Measurements from ENCODE around the gene CTNNA1. TPM values are rescaled to one million over a fixed set of nuclear protein-coding genes. Genes with fewer than 3 reads are reported as not detected.

Gene CTNNA1
- polyA plus RNA-seq, 1 of the 3 experiments (the other 2 are of a cell fraction): 130 TPM

DNA sequence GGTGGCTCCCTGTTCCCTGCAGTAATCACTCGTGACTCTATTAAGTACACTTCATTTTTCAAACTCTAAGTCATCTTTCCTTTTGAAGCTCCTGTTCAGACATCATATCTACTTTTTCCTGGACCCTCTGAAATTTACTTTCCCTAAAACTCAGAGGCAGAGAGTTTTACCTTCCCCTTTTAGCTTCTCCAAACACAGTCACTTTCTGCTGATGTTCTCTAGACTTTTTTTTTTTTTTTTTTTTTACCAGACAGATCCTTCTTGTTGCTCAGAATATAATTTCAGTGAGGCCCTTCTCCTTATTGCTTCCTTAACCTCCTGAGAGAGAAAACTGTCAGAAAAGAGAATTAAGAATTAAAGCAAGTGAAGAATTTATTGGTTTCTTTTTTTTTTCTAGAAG lies 208.5 kb downstream of the CTNNA1 start:
- Histone ChIP-seq H3K36me3 (replicated peaks in 1 of 2; ENCODE audit: control insufficient read depth in 1 of 2, insufficient read depth in 2 of 2, low read length in 1 of 2) (no peaks in the 10 kb centered on the region), H3K4me2 (no peak overlapping the region), H3K9me2 (no peaks in the 10 kb centered on the region), H3K27me3 (ENCODE audit: insufficient read depth) (no peaks in the 10 kb centered on the region), H3K27ac (ENCODE audit: low read depth in 2 of 2, low read length in 1 of 2) (no peak overlapping the region), H3K9ac (no peak overlapping the region), H3F3A (replicated peaks; ENCODE audit: insufficient read depth) (no peaks in the 10 kb centered on the region), H4K20me1 (ENCODE audit: insufficient read depth) (no peaks in the 10 kb centered on the region), H3K79me2 (ENCODE audit: insufficient read depth) (no peaks in the 10 kb centered on the region), H3K9me3 (no peaks in the 10 kb centered on the region), H2AFZ (ENCODE audit: low read depth) (no peak overlapping the region), H3K4me1 (ENCODE audit: control insufficient read depth in 1 of 2, insufficient read depth in 2 of 2, low read depth in 1 of 2, low read length in 1 of 2) (peaks cover 11 to 23% of the 10 kb centered on the region in 2 experiments; a peak in 2 of 4 replicates), H3K4me3 (ENCODE audit: low read depth in 2 of 2, low read length in 1 of 2) (no peak overlapping the region)
- CTCF ChIA-PET: no interaction called here
- DNase-seq: no peak
- WGBS (ENCODE audit: low lambda C conversion rate): 95% methylated on average over 1 of the region's 1 CpG
- no peak for TF ChIP-seq RAD21 (IDR thresholded peaks at IDR 0.05; ENCODE audit: low read length)
- TF ChIP-seq, protein P1, sequence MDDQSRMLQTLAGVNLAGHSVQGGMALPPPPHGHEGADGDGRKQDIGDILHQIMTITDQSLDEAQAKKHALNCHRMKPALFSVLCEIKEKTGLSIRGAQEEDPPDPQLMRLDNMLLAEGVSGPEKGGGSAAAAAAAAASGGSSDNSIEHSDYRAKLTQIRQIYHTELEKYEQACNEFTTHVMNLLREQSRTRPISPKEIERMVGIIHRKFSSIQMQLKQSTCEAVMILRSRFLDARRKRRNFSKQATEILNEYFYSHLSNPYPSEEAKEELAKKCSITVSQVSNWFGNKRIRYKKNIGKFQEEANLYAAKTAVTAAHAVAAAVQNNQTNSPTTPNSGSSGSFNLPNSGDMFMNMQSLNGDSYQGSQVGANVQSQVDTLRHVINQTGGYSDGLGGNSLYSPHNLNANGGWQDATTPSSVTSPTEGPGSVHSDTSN (IDR thresholded peaks at IDR 0.05): no peak
- no peak for TF ChIP-seq ELF1 (IDR thresholded peaks at IDR 0.05)
- no peak for TF ChIP-seq RCOR1 (IDR thresholded peaks at IDR 0.05; ENCODE audit: low read length)
- TF ChIP-seq MXI1 (IDR thresholded peaks at IDR 0.05; ENCODE audit: low read depth, low read length): no peak
- no peak for TF ChIP-seq GATA2 (CRISPR knock-in tag; IDR thresholded peaks at IDR 0.05)
- TF ChIP-seq EZH2phosphoT487 (IDR thresholded peaks at IDR 0.05; ENCODE audit: borderline replicate concordance, low read depth): no peak
- no peak for TF ChIP-seq MAX (IDR thresholded peaks at IDR 0.05; ENCODE audit: low read depth)
- no peak for TF ChIP-seq FOXJ3 (CRISPR knock-in tag; IDR thresholded peaks at IDR 0.05)
- no peak for TF ChIP-seq JUND (IDR thresholded peaks at IDR 0.05)
- no peak for TF ChIP-seq MEF2A (IDR thresholded peaks at IDR 0.05; ENCODE audit: borderline replicate concordance, low read depth)
- no peak for TF ChIP-seq FOSL2 (IDR thresholded peaks at IDR 0.05; ENCODE audit: borderline replicate concordance, low read depth)
- TF ChIP-seq POLR2AphosphoS5 (IDR thresholded peaks at IDR 0.05; ENCODE audit: low read depth, low read length): no peak
- no peak for TF ChIP-seq SIN3A (IDR thresholded peaks at IDR 0.05; ENCODE audit: borderline replicate concordance, low read depth, low read length)
- no peak for TF ChIP-seq IRF3 (IDR thresholded peaks at IDR 0.05; ENCODE audit: low read depth, low read length)
- TF ChIP-seq CTCF (IDR thresholded peaks at IDR 0.05): no peak
- POLR2A ChIA-PET: no interaction called here

All from SK-N-SH (cell line).